SK-N-SH treated with all-trans-retinoic acid at 6 μM for 48 hours (cell line): Measurements from ENCODE around the gene RNPC3.

Source experiments
- ATAC-seq: fragments of 200-7000 bp; cut with Tn5 transposase; 3 replicates; pipeline ENCODE4 v1.9.1; 2020; ENCODE audit warnings: mild to moderate bottlenecking, moderate library complexity
- ARNTL ChIP-seq: fragments of 450-650 bp; formaldehyde crosslinking; IDR thresholded peaks from 2 replicates; pipeline ENCODE4 v1.5.0; 2020; ENCODE audit warnings: low read depth, mild to moderate bottlenecking, moderate library complexity, borderline replicate concordance
- BACH2 ChIP-seq: fragments of 250-450 bp; sonication (Bioruptor Pico); IDR thresholded peaks from 2 replicates; pipeline ENCODE4 v1.9.0; 2021; ENCODE audit warnings: mild to moderate bottlenecking, borderline replicate concordance
- CREB5 ChIP-seq: fragments of 250-450 bp; sonication (Bioruptor Pico); IDR thresholded peaks from 2 replicates; pipeline ENCODE4 v1.5.1; 2020; ENCODE audit warnings: low read depth, mild to moderate bottlenecking, moderate library complexity
- CSDC2 ChIP-seq: fragments of 250-450 bp; sonication (Bioruptor Pico); IDR thresholded peaks from 2 replicates; pipeline ENCODE4 v1.5.0; 2020; ENCODE audit warnings: mild to moderate bottlenecking, moderate library complexity
- ESRRG ChIP-seq: fragments of 250-450 bp; sonication (Bioruptor Pico); IDR thresholded peaks from 2 replicates; pipeline ENCODE4 v1.6.1; 2021; ENCODE audit warnings: mild to moderate bottlenecking
- GLIS3 ChIP-seq: fragments of 250-450 bp; sonication (Bioruptor Pico); IDR thresholded peaks from 2 replicates; pipeline ENCODE4 v1.5.0; 2020; ENCODE audit warnings: mild to moderate bottlenecking, moderate library complexity
- ISL1 ChIP-seq: fragments of 250-450 bp; sonication (Bioruptor Pico); IDR thresholded peaks from 2 replicates; pipeline ENCODE4 v2.1.2; 2022; ENCODE audit warnings: mild to moderate bottlenecking, moderate library complexity
- PATZ1 ChIP-seq: fragments of 250-450 bp; sonication (Bioruptor Pico); IDR thresholded peaks from 2 replicates; pipeline ENCODE4 v1.8.0; 2020; ENCODE audit warnings: mild to moderate bottlenecking, moderate library complexity, borderline replicate concordance
- PPARA ChIP-seq: fragments of 250-450 bp; sonication (Bioruptor Pico); IDR thresholded peaks from 2 replicates; pipeline ENCODE4 v1.5.0; 2020; ENCODE audit warnings: mild to moderate bottlenecking, borderline replicate concordance
- RARB ChIP-seq: fragments of 250-450 bp; sonication (Bioruptor Pico); IDR thresholded peaks from 2 replicates; pipeline ENCODE4 v1.8.0; 2021; ENCODE audit warnings: mild to moderate bottlenecking, moderate library complexity
- SNAI2 ChIP-seq: fragments of 250-450 bp; sonication (Bioruptor Pico); IDR thresholded peaks from 2 replicates; pipeline ENCODE4 v1.5.0; 2020; ENCODE audit warnings: mild to moderate bottlenecking, moderate library complexity
- TCF4 ChIP-seq: fragments of 250-450 bp; sonication (Bioruptor Pico); IDR thresholded peaks from 2 replicates; pipeline ENCODE4 v1.8.0; 2021; ENCODE audit warnings: mild to moderate bottlenecking, moderate library complexity, borderline replicate concordance
- TSHZ2 ChIP-seq: fragments of 250-450 bp; sonication (Bioruptor Pico); IDR thresholded peaks from 2 replicates; pipeline ENCODE4 v1.5.0; 2020; ENCODE audit warnings: mild to moderate bottlenecking, moderate library complexity
- ZC3H10 ChIP-seq: fragments of 250-450 bp; sonication (Bioruptor Pico); IDR thresholded peaks from 2 replicates; pipeline ENCODE4 v1.5.1; 2021; ENCODE audit warnings: mild to moderate bottlenecking, moderate library complexity
- ZFP3 ChIP-seq: fragments of 250-450 bp; sonication (Bioruptor Pico); IDR thresholded peaks from 2 replicates; pipeline ENCODE4 v1.5.0; 2020; ENCODE audit warnings: mild to moderate bottlenecking, moderate library complexity
- ZFP30 ChIP-seq: fragments of 450-650 bp; formaldehyde crosslinking; IDR thresholded peaks from 2 replicates; pipeline ENCODE4 v1.5.0; 2022; ENCODE audit warnings: mild to moderate bottlenecking, moderate library complexity
- ZNF565 ChIP-seq: fragments of 450-650 bp; formaldehyde crosslinking; conservative IDR thresholded peaks from 2 replicates; pipeline ENCODE4 v1.5.0; 2020; ENCODE audit warnings: low read depth, mild to moderate bottlenecking, moderate library complexity
- ZNF70 ChIP-seq: fragments of 450-650 bp; formaldehyde crosslinking; IDR thresholded peaks from 2 replicates; pipeline ENCODE4 v1.5.0; 2020; ENCODE audit warnings: mild to moderate bottlenecking, moderate library complexity
- ZNF8 ChIP-seq: fragments of 450-650 bp; formaldehyde crosslinking; IDR thresholded peaks from 2 replicates; pipeline ENCODE4 v1.5.0; 2020; ENCODE audit warnings: mild to moderate bottlenecking, moderate library complexity
- TF ChIP-seq, protein P1 (sequence below): fragments of 250-450 bp; sonication (Bioruptor Pico); IDR thresholded peaks from 2 replicates; pipeline ENCODE4 v1.8.0; 2021; ENCODE audit warnings: low read depth, mild to moderate bottlenecking, moderate library complexity, borderline replicate concordance

Gene RNPC3

GRCh38 chr1:103509250-103509649 lies 16.2 kb upstream of the RNPC3 start:
- ATAC-seq = no peak

DNA sequence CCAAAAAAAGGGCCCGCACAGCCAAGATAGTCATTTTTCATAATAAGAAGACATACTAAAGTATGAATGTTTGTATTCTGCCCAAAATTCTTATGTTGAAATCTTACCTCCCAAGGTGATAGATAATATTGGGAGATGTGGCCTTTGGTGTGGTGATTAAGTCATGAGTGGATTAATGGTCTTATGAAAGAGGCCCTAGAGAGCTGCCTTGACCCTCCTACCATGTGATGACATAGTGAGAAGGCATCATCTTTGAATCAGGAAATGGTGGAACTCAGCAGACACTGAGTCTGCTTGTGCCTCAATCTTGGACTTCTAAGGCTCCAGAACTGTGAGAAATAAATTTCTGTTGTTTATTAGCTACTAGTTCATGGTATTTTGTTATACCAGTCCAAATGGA lies 11.8 kb upstream of the RNPC3 start:
- TF ChIP-seq TSHZ2 (CRISPR knock-in tag) (no peak), ESRRG (CRISPR knock-in tag) (no peak)
- TF ChIP-seq, protein P1, sequence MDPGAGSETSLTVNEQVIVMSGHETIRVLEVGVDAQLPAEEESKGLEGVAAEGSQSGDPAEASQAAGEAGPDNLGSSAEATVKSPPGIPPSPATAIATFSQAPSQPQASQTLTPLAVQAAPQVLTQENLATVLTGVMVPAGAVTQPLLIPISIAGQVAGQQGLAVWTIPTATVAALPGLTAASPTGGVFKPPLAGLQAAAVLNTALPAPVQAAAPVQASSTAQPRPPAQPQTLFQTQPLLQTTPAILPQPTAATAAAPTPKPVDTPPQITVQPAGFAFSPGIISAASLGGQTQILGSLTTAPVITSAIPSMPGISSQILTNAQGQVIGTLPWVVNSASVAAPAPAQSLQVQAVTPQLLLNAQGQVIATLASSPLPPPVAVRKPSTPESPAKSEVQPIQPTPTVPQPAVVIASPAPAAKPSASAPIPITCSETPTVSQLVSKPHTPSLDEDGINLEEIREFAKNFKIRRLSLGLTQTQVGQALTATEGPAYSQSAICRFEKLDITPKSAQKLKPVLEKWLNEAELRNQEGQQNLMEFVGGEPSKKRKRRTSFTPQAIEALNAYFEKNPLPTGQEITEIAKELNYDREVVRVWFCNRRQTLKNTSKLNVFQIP = no peak
- ATAC-seq = no peak

More at GRCh38 chr1:103509250-103509649, 16.2 kb upstream of the RNPC3 start:
- TF ChIP-seq PPARA (no peak), ZNF8 (CRISPR knock-in tag) (no peak), ESRRG (CRISPR knock-in tag) (no peak), ZFP30 (no peak), TCF4 (CRISPR knock-in tag) (no peak), RARB (CRISPR knock-in tag) (no peak), CREB5 (no peak), ZNF565 (no peak), SNAI2 (CRISPR knock-in tag) (no peak), GLIS3 (CRISPR knock-in tag) (no peak), BACH2 (CRISPR knock-in tag) (no peak), PATZ1 (CRISPR knock-in tag) (no peak), CSDC2 (CRISPR knock-in tag) (no peak), ZNF70 (CRISPR knock-in tag) (no peak), ARNTL (CRISPR knock-in tag) (no peak), ZFP3 (no peak), ZC3H10 (no peak), ISL1 (CRISPR knock-in tag) (no peak)
- TF ChIP-seq, protein P1 = no peak

GRCh38 chr1:103514920-103515503 lies 10.5 kb upstream of the RNPC3 start:
- peak; percentile 84 for ATAC-seq
- no peak for TF ChIP-seq PATZ1 (CRISPR knock-in tag)
- TF ChIP-seq RARB (CRISPR knock-in tag) = no peak
- TF ChIP-seq ZFP30 = no peak
- no peak for TF ChIP-seq SNAI2 (CRISPR knock-in tag)
